H1 (cell line): ENCODE data around the gene CCNG1.

ENCODE experiments used
- CHD1 ChIP-seq: IDR thresholded peaks from 2 replicates; pipeline ENCODE4 v1.6.1; 2012; ENCODE audit warnings: low read depth, low read length, improper control_type of control experiment
- EZH2 ChIP-seq: fragments of 200-600 bp; sonication (generic); IDR thresholded peaks from 2 replicates; pipeline ENCODE4 v1.7.1; 2012; ENCODE audit warnings: low read depth, mild to moderate bottlenecking, moderate library complexity, low read length, inconsistent platforms; ENCODE audit not compliant: severe bottlenecking
- HDAC2 ChIP-seq, 2 experiments: fragments of 300-600 bp in 1 of 2; sonication (generic) in 1 of 2; IDR thresholded peaks; 2 replicates each; pipeline ENCODE4 v1.6.1; 2011 to 2012; ENCODE audit warnings: low read depth in 2 of 2, low read length in 2 of 2, mild to moderate bottlenecking in 2 of 2, moderate library complexity in 2 of 2, borderline replicate concordance in 1 of 2, inconsistent platforms in 1 of 2
- POLR2A ChIP-seq, 2 experiments: IDR thresholded peaks; 1 replicate in 1 of 2; 2 replicates in 1 of 2; pipeline ENCODE4 v1.6.1; 2011; ENCODE audit warnings: low read depth in 2 of 2, low read length in 2 of 2, mild to moderate bottlenecking in 2 of 2; ENCODE audit errors: control extremely low read depth in 1 of 2
- POLR2AphosphoS5 ChIP-seq: IDR thresholded peaks from 2 replicates; pipeline ENCODE4 v1.6.1; 2011; ENCODE audit warnings: low read depth, low read length
- RFX5 ChIP-seq: IDR thresholded peaks from 2 replicates; pipeline ENCODE4 v1.6.1; 2011; ENCODE audit warnings: low read depth, low read length, improper control_type of control experiment, borderline replicate concordance
- YY1 ChIP-seq: IDR thresholded peaks from 2 replicates; pipeline ENCODE4 v1.6.1; 2011; ENCODE audit warnings: low read depth, mild to moderate bottlenecking, low read length
- TF ChIP-seq, protein P1 (sequence below), 3 experiments: IDR thresholded peaks; 1 replicate in 2 of 3; 2 replicates in 1 of 3; pipeline versions ENCODE4 v1.5.1 to v1.6.1; 2011; ENCODE audit warnings: low read length in 3 of 3, mild to moderate bottlenecking in 3 of 3, inconsistent platforms in 2 of 3, low read depth in 1 of 3, moderate library complexity in 1 of 3; ENCODE audit not compliant: insufficient read depth in 1 of 3; ENCODE audit errors: control extremely low read depth in 1 of 3

DNA sequence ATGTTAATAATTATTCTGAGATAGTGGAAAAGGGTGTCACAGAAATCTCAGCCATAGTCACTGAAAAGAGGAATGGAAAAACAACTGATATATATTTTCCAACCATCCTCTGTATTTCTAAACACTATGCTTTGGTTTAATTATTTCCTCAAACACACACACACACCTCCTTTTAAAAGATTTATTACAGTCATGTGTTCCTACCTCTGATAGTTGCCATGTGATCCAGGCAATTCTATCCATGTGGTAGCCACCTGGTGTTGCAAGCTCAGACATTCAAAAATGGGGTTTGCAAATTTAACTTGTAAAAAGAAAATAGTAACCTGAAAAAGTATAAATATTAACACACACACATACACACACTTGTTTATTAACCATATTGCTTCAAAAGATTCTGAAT, 40.0 kb upstream of the CCNG1 start:
- TF ChIP-seq RFX5 (no peak), YY1 (no peak), HDAC2 (IDR thresholded peaks at IDR 0.05; ENCODE audit: borderline replicate concordance in 1 of 2, low read depth in 2 of 2, low read length in 2 of 2) (no peak), POLR2A (IDR thresholded peaks at IDR 0.05; ENCODE audit: control extremely low read depth in 1 of 2, low read depth in 2 of 2, low read length in 2 of 2) (no peak), POLR2AphosphoS5 (no peak), CHD1 (no peak), EZH2 (no peak)
- TF ChIP-seq, protein P1, sequence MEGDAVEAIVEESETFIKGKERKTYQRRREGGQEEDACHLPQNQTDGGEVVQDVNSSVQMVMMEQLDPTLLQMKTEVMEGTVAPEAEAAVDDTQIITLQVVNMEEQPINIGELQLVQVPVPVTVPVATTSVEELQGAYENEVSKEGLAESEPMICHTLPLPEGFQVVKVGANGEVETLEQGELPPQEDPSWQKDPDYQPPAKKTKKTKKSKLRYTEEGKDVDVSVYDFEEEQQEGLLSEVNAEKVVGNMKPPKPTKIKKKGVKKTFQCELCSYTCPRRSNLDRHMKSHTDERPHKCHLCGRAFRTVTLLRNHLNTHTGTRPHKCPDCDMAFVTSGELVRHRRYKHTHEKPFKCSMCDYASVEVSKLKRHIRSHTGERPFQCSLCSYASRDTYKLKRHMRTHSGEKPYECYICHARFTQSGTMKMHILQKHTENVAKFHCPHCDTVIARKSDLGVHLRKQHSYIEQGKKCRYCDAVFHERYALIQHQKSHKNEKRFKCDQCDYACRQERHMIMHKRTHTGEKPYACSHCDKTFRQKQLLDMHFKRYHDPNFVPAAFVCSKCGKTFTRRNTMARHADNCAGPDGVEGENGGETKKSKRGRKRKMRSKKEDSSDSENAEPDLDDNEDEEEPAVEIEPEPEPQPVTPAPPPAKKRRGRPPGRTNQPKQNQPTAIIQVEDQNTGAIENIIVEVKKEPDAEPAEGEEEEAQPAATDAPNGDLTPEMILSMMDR (IDR thresholded peaks at IDR 0.05; ENCODE audit: control extremely low read depth in 1 of 3, insufficient read depth in 1 of 3, low read depth in 1 of 3, low read length in 3 of 3): no peak
